A204.1 (cell line): ENCODE data around the gene SOX9.

ENCODE experiments used
- FAIRE-seq: peaks from 2 replicates; lab custom pipeline; 2012; peaks lifted over from hg19 to GRCh38; lab: Jason Lieb, UNC

The SOX9 gene

GRCh38 chr17:72162569-72162968 is 41.7 kb downstream of the SOX9 start:
- no peak for FAIRE-seq

GRCh38 chr17:72163474-72163873 is 42.7 kb downstream of the SOX9 start:
- no peak for FAIRE-seq

GRCh38 chr17:72164158-72164739 is 43.4 kb downstream of the SOX9 start:
- FAIRE-seq, result no peak

GRCh38 chr17:72165192-72165866 is 44.5 kb downstream of the SOX9 start:
- FAIRE-seq, result no peak

- no peak for FAIRE-seq
Observed at GRCh38 chr17:72165867-72166439, 45.1 kb downstream of the SOX9 start.

GRCh38 chr17:72167593-72167992 is 46.8 kb downstream of the SOX9 start:
- FAIRE-seq, result no peak

- no peak for FAIRE-seq
Observed at GRCh38 chr17:72169823-72170222, 49.0 kb downstream of the SOX9 start.

GRCh38 chr17:72171703-72172667 is 51.2 kb downstream of the SOX9 start:
- no peak for FAIRE-seq

GRCh38 chr17:72173499-72174116 is 52.8 kb downstream of the SOX9 start:
- no peak for FAIRE-seq

GRCh38 chr17:72175263-72175662 is 54.4 kb downstream of the SOX9 start:
- FAIRE-seq, result no peak
